SK-N-SH (cell line): ENCODE results near the gene DDX4. TPM values are rescaled to one million over a fixed set of nuclear protein-coding genes. Genes with fewer than 3 reads are reported as not detected.

Experiments
- CTCF ChIA-PET: fragments of 300-600, 350-600 bp; formaldehyde crosslinking; extraction: SDS; loops from one replicate; lab custom pipeline; 2021; lab: Yijun Ruan, JAX
- POLR2A ChIA-PET: fragments of 350-600 bp; sonication (Branson Sonifier 250); formaldehyde crosslinking; extraction: SDS; loops from one replicate; lab custom pipeline; 2020; ENCODE audit warnings: antibody characterized with exemption, inconsistent platforms; lab: Yijun Ruan, JAX
- DNase-seq: peaks from one replicate; pipeline ENCODE4 v3.0.0; 2012
- H2AFZ ChIP-seq: fragments of 200-600 bp; sonication (generic); 2 replicates; pipeline ENCODE4 v1.8.1; 2016; ENCODE audit warnings: antibody characterized with exemption, mild to moderate bottlenecking, low read depth
- H3F3A ChIP-seq: fragments of 200-600 bp; sonication (generic); replicated peaks from 2 replicates; pipeline ENCODE3; 2016; ENCODE audit warnings: antibody characterized with exemption, mild to moderate bottlenecking; ENCODE audit not compliant: insufficient read depth
- H3K27ac ChIP-seq, 2 experiments: fragments of 200-500 bp in 1 of 2; fragments of 200-600 bp in 1 of 2; sonication (Bioruptor generic) in 1 of 2; sonication (generic), shearing (Covaris generic) in 1 of 2; 2 replicates each; pipeline versions ENCODE4 v1.5.1 to v1.6.1; 2014 to 2016; ENCODE audit warnings: low read depth in 2 of 2, inconsistent platforms in 1 of 2, low read length in 1 of 2, mild to moderate bottlenecking in 1 of 2, mixed read lengths in 1 of 2
- H3K27me3 ChIP-seq: fragments of 200-600 bp; sonication (generic), shearing (Covaris generic); 2 replicates; pipeline ENCODE4 v1.6.1; 2016; ENCODE audit warnings: mixed run types; ENCODE audit not compliant: insufficient read depth
- H3K36me3 ChIP-seq, 2 experiments: fragments of 200-500 bp in 1 of 2; fragments of 200-600 bp in 1 of 2; sonication (Bioruptor generic) in 1 of 2; sonication (generic) in 1 of 2; replicated peaks in 1 of 2; 2 replicates each; pipeline versions ENCODE3 to v1.5.1; 2014 to 2016; ENCODE audit warnings: low read length in 1 of 2, mild to moderate bottlenecking in 1 of 2; ENCODE audit not compliant: insufficient read depth in 2 of 2, control insufficient read depth in 1 of 2
- H3K4me1 ChIP-seq, 2 experiments: fragments of 200-500 bp in 1 of 2; fragments of 200-600 bp in 1 of 2; sonication (Bioruptor generic) in 1 of 2; sonication (generic), shearing (Covaris generic) in 1 of 2; 2 replicates each; pipeline versions ENCODE4 v1.5.1 to v1.6.1; 2014 to 2016; ENCODE audit warnings: low read depth in 1 of 2, low read length in 1 of 2, mixed run types in 1 of 2; ENCODE audit not compliant: insufficient read depth in 2 of 2, control insufficient read depth in 1 of 2
- H3K4me2 ChIP-seq: fragments of 200-600 bp; sonication (generic), shearing (Covaris generic); 2 replicates; pipeline ENCODE4 v1.6.1; 2017; ENCODE audit warnings: mixed run types
- H3K4me3 ChIP-seq, 2 experiments: fragments of 200-500 bp in 1 of 2; fragments of 200-600 bp in 1 of 2; sonication (Bioruptor generic) in 1 of 2; sonication (generic), shearing (Covaris generic) in 1 of 2; 2 replicates each; pipeline versions ENCODE4 v1.5.1 to v1.8.1; 2014 to 2016; ENCODE audit warnings: low read depth in 2 of 2, inconsistent platforms in 1 of 2, low read length in 1 of 2, mild to moderate bottlenecking in 1 of 2, mixed read lengths in 1 of 2, moderate library complexity in 1 of 2
- H3K79me2 ChIP-seq: fragments of 200-600 bp; sonication (generic); 2 replicates; pipeline ENCODE4 v1.8.1; 2017; ENCODE audit warnings: mild to moderate bottlenecking; ENCODE audit not compliant: insufficient read depth
- H3K9ac ChIP-seq: fragments of 200-600 bp; sonication (generic); 2 replicates; pipeline ENCODE4 v1.6.1; 2017; ENCODE audit warnings: mixed run types
- H3K9me2 ChIP-seq: fragments of 200-600 bp; sonication (generic); 2 replicates; pipeline ENCODE4 v1.6.1; 2017; ENCODE audit warnings: mixed run types
- H3K9me3 ChIP-seq: fragments of 200-600 bp; sonication (generic); 2 replicates; pipeline ENCODE4 v1.6.1; 2017; ENCODE audit warnings: mixed run types, mild to moderate bottlenecking, moderate library complexity
- H4K20me1 ChIP-seq: fragments of 200-600 bp; sonication (generic); 2 replicates; pipeline ENCODE4 v1.6.1; 2017; ENCODE audit warnings: mild to moderate bottlenecking, mixed run types; ENCODE audit not compliant: insufficient read depth
- CHD2 ChIP-seq: fragments of 150-350 bp; IDR thresholded peaks from 2 replicates; pipeline ENCODE4 v1.6.1; 2018; ENCODE audit warnings: low read length; ENCODE audit not compliant: partially characterized antibody
- CTCF ChIP-seq: fragments of 200-600 bp; sonication (generic); IDR thresholded peaks from 2 replicates; pipeline ENCODE4 v1.6.1; 2017; ENCODE audit warnings: antibody characterized with exemption, mild to moderate bottlenecking, moderate library complexity
- EP300 ChIP-seq, 2 experiments: IDR thresholded peaks; 2 replicates each; pipeline versions ENCODE4 v1.4.0 to v1.6.1; 2012; ENCODE audit warnings: borderline replicate concordance in 1 of 2, low read depth in 1 of 2, low read length in 1 of 2
- FOXJ3 ChIP-seq: sonication (generic); formaldehyde crosslinking; IDR thresholded peaks from 2 replicates; pipeline ENCODE4 v1.5.1; 2020; ENCODE audit warnings: mild to moderate bottlenecking, missing genetic modification reagents
- FOXM1 ChIP-seq: IDR thresholded peaks from 2 replicates; pipeline ENCODE4 v1.4.0; 2012; ENCODE audit warnings: low read depth, mild to moderate bottlenecking
- GABPA ChIP-seq: IDR thresholded peaks from 2 replicates; pipeline ENCODE4 v1.4.0; 2012; ENCODE audit warnings: low read depth, mild to moderate bottlenecking
- MAX ChIP-seq: IDR thresholded peaks from 2 replicates; pipeline ENCODE4 v1.4.0; 2012; ENCODE audit warnings: low read depth
- NFIC ChIP-seq: IDR thresholded peaks from 2 replicates; pipeline ENCODE4 v1.4.0; 2012; ENCODE audit warnings: borderline replicate concordance
- PBX3 ChIP-seq: IDR thresholded peaks from 2 replicates; pipeline ENCODE4; 2012
- RAD21 ChIP-seq: IDR thresholded peaks from 2 replicates; pipeline ENCODE4 v1.6.1; 2012; ENCODE audit warnings: mild to moderate bottlenecking, low read length
- RCOR1 ChIP-seq: fragments of 150-350 bp; IDR thresholded peaks from 2 replicates; pipeline ENCODE4 v1.6.1; 2017; ENCODE audit warnings: antibody characterized with exemption, low read length
- RFX5 ChIP-seq: IDR thresholded peaks from 2 replicates; pipeline ENCODE4 v1.6.1; 2012; ENCODE audit warnings: mild to moderate bottlenecking, improper control_type of control experiment, low read length
- RXRA ChIP-seq: IDR thresholded peaks from 2 replicates; pipeline ENCODE4 v1.4.0; 2012; ENCODE audit warnings: low read depth, mild to moderate bottlenecking, borderline replicate concordance
- SMC3 ChIP-seq: IDR thresholded peaks from 2 replicates; pipeline ENCODE4 v1.6.1; 2012; ENCODE audit warnings: low read depth, low read length, improper control_type of control experiment
- TCF12 ChIP-seq: IDR thresholded peaks from 2 replicates; pipeline ENCODE4 v1.4.0; 2012
- TEAD4 ChIP-seq: IDR thresholded peaks from 2 replicates; pipeline ENCODE4 v1.4.0; 2012; ENCODE audit warnings: mild to moderate bottlenecking, borderline replicate concordance; ENCODE audit not compliant: insufficient read depth
- USF1 ChIP-seq: IDR thresholded peaks from 2 replicates; pipeline ENCODE4 v1.4.0; 2012; ENCODE audit warnings: low read depth, borderline replicate concordance
- WGBS: methylation state at CpG from one replicate; pipeline ENCODE4 v1.1.6; 2017; ENCODE audit warnings: low lambda C conversion rate; 5-methylcytosine and 5-hydroxymethylcytosine counted together
- polyA plus RNA-seq, 3 experiments: library from polyadenylated mRNA; depleted of rRNA; stranded (reverse); fragments of >200 nt; gene quantifications; 2 replicates each; pipeline ENCODE4 v1.2.3, GENCODE V29; 2012

The DDX4 gene
- polyA plus RNA-seq, 1 of the 3 experiments (the other 2 are of a cell fraction): not detected

GRCh38 chr5:55699041-55699688 is 38.7 kb upstream of the DDX4 start:
- H3K9ac ChIP-seq: no peak overlapping the region
- H2AFZ ChIP-seq: no peak overlapping the region
- WGBS: 90% methylated on average over 3 of the region's 3 CpGs
- no peaks in the 10 kb centered on the region for H3K9me3 ChIP-seq
- no peaks in the 10 kb centered on the region for H4K20me1 ChIP-seq
- DNase-seq: no peak
- H3K79me2 ChIP-seq: no peaks in the 10 kb centered on the region
- peaks cover 3% of the 10 kb centered on the region for H3F3A ChIP-seq
- no peaks in the 10 kb centered on the region; the same call in 1 of the 2 replicates for H3K9me2 ChIP-seq
- H3K4me1 ChIP-seq: no peaks in the 10 kb centered on the region
- no peak overlapping the region for H3K27ac ChIP-seq
- no peak overlapping the region for H3K4me3 ChIP-seq
- ChIA-PET CTCF (interaction anchor here (0.5 to 0.6 kb wide), 2 partner anchors 698 to 1578 kb away, joined by 3 to 4 read pairs; no protein-coding TSS in a partner anchor), POLR2A (no interaction called here)
- no peaks in the 10 kb centered on the region for H3K27me3 ChIP-seq
- H3K36me3 ChIP-seq: peaks cover 28 to 32% of the 10 kb centered on the region in 2 experiments
- no peak for TF ChIP-seq TEAD4
- TF ChIP-seq GABPA: no peak
- no peak for TF ChIP-seq TCF12
- no peak for TF ChIP-seq USF1
- TF ChIP-seq MAX: no peak
- TF ChIP-seq CHD2: no peak
- no peak for TF ChIP-seq RFX5
- no peak for TF ChIP-seq SMC3
- no peak for TF ChIP-seq FOXM1
- no peak for TF ChIP-seq RAD21
- TF ChIP-seq NFIC: no peak
- no peak for TF ChIP-seq FOXJ3 (CRISPR knock-in tag)
- TF ChIP-seq EP300 (IDR thresholded peaks at IDR 0.05; ENCODE audit: borderline replicate concordance in 1 of 2, low read depth in 1 of 2, low read length in 1 of 2): no peak
- TF ChIP-seq CTCF: no peak
- no peak overlapping the region for H3K4me2 ChIP-seq

- Histone ChIP-seq H3K4me2 (no peak overlapping the region), H4K20me1 (no peaks in the 10 kb centered on the region), H3K79me2 (no peaks in the 10 kb centered on the region), H3K27me3 (no peaks in the 10 kb centered on the region), H3K36me3 (peaks cover 28 to 32% of the 10 kb centered on the region in 2 experiments), H3K4me3 (no peak overlapping the region), H3K9ac (no peak overlapping the region), H3K9me3 (no peaks in the 10 kb centered on the region), H3F3A (peaks cover 3% of the 10 kb centered on the region), H3K4me1 (no peaks in the 10 kb centered on the region), H3K27ac (no peak overlapping the region), H2AFZ (no peak overlapping the region), H3K9me2 (no peaks in the 10 kb centered on the region; the same call in 1 of the 2 replicates)
- POLR2A ChIA-PET: no interaction called here
- 94% methylated on average over 2 of the region's 2 CpGs for WGBS
- TF ChIP-seq RAD21: no peak
- no peak for TF ChIP-seq RFX5
- no peak for TF ChIP-seq RCOR1
- TF ChIP-seq PBX3: no peak
- no peak for TF ChIP-seq RXRA
- TF ChIP-seq SMC3: no peak
- CTCF ChIA-PET: interaction anchor here (1.0 to 1.6 kb wide), 2 partner anchors 9 to 10 kb away, joined by 3 to 10 read pairs; no protein-coding TSS in a partner anchor
- DNase-seq: no peak
These were observed 37.1 kb upstream of the DDX4 start for GRCh38 chr5:55700745-55701144.
